CD4-positive, alpha-beta T cell (primary cell): Measurements from ENCODE around the gene PLXNA1. TPM values are rescaled to one million over a fixed set of nuclear protein-coding genes. Genes with fewer than 3 reads are reported as not detected.

Experiments
- ATAC-seq: fragments of 200-7000 bp; cut with Tn5 transposase; one replicate; pipeline ENCODE4 v1.10.0; 2022; ENCODE audit warnings: mild to moderate bottlenecking; ENCODE audit not compliant: poor library complexity
- CTCF ChIA-PET: fragments of 350-600 bp; sonication (Branson Sonifier 250); formaldehyde crosslinking; loops from one replicate; lab custom pipeline; 2021; ENCODE audit warnings: antibody characterized with exemption, inconsistent platforms; lab: Charles Lee
- POLR2A ChIA-PET: fragments of 350-600 bp; sonication (Branson Sonifier 250); formaldehyde crosslinking; loops from one replicate; lab custom pipeline; 2021; ENCODE audit warnings: antibody characterized with exemption, inconsistent platforms; lab: Charles Lee
- DNase-seq, 14 experiments: peaks; one replicate each; pipeline ENCODE4 v3.0.0-alpha.2; 2013 to 2020; ENCODE audit warnings: mixed read lengths in 2 of 14
- H3K27ac ChIP-seq, 2 donors: one replicate each; pipeline versions ENCODE4 v1.5.1 to v1.7.0; 2013; ENCODE audit warnings: low read length in 2 of 2, low read depth in 1 of 2, mild to moderate bottlenecking in 1 of 2
- H3K27me3 ChIP-seq, 2 experiments: 1 replicate in 1 of 2; 2 replicates in 1 of 2; pipeline versions ENCODE4 v1.6.1 to v1.7.0; 2013; ENCODE audit warnings: low read length in 2 of 2, control low read depth in 1 of 2, mild to moderate bottlenecking in 1 of 2, moderate library complexity in 1 of 2; ENCODE audit not compliant: insufficient read depth in 2 of 2, control insufficient read depth in 1 of 2
- H3K36me3 ChIP-seq: one replicate; pipeline ENCODE4 v1.6.1; 2013; ENCODE audit warnings: low read length, control low read depth; ENCODE audit not compliant: insufficient read depth
- H3K4me1 ChIP-seq: one replicate; pipeline ENCODE4 v1.6.1; 2013; ENCODE audit warnings: low read length, control low read depth; ENCODE audit not compliant: insufficient read depth
- H3K4me3 ChIP-seq: one replicate; pipeline ENCODE4 v1.5.1; 2013; ENCODE audit warnings: mild to moderate bottlenecking, low read length, moderate library complexity
- H3K9me3 ChIP-seq, 2 experiments: 1 replicate in 1 of 2; 2 replicates in 1 of 2; pipeline versions ENCODE4 v1.6.1 to v1.7.0; 2013; ENCODE audit warnings: low read length in 2 of 2, mild to moderate bottlenecking in 2 of 2, control low read depth in 1 of 2, moderate library complexity in 1 of 2; ENCODE audit not compliant: control insufficient read depth in 1 of 2, insufficient read depth in 1 of 2
- H3K27ac Mint-ChIP-seq: one replicate; pipeline ENCODE4 v1.8.0; 2020; ENCODE audit warnings: mixed read lengths
- H3K27me3 Mint-ChIP-seq: one replicate; pipeline ENCODE4 v1.8.0; 2021; ENCODE audit warnings: mixed read lengths
- H3K36me3 Mint-ChIP-seq: one replicate; pipeline ENCODE4 v1.8.0; 2021; ENCODE audit warnings: low read depth, mixed read lengths
- H3K4me1 Mint-ChIP-seq: one replicate; pipeline ENCODE4 v1.8.0; 2021; ENCODE audit warnings: low read depth, mixed read lengths
- H3K4me3 Mint-ChIP-seq: one replicate; pipeline ENCODE4 v1.8.0; 2020; ENCODE audit warnings: mild to moderate bottlenecking, mixed read lengths
- H3K9me3 Mint-ChIP-seq: one replicate; pipeline ENCODE4 v1.8.0; 2020; ENCODE audit warnings: mixed read lengths
- CTCF ChIP-seq: fragments of 200-600 bp; IDR thresholded peaks from one replicate; pipeline ENCODE4 v1.8.0; 2022; ENCODE audit warnings: antibody characterized with exemption, mild to moderate bottlenecking
- intact Hi-C, 2 experiments: fragments of 100-400 bp; cut with DNase I in 1 of 2; cut with micrococcal nuclease in 1 of 2; formaldehyde crosslinking; loops; one replicate each; pipeline versions ENCODE4 v1.15.1 to v1.9.0; 2023 to 2025; cut with DNase I, micrococcal nuclease
- total RNA-seq, 174 experiments: library from RNA in 2 of 174; stranded (reverse) in 2 of 174; gene quantifications; one replicate each; pipeline ENCODE4 v1.2.3 and lab custom pipeline; 2021 to 2026

PLXNA1 gene
- total RNA-seq, 2 experiments from 2014 or later: 9.8 to 10.6 TPM

- intact Hi-C loops: no loop called here
- no peak overlapping the region for H3K4me3 Mint-ChIP-seq
- Histone ChIP-seq H3K4me1 (no peaks in the 10 kb centered on the region), H3K27ac (no peak overlapping the region), H3K9me3 (no peaks in the 10 kb centered on the region), H3K4me3 (no peak overlapping the region), H3K27me3 (no peaks in the 10 kb centered on the region), H3K36me3 (peaks cover 23% of the 10 kb centered on the region)
- H3K4me1 Mint-ChIP-seq: no peaks in the 10 kb centered on the region
- no peaks in the 10 kb centered on the region for H3K9me3 Mint-ChIP-seq
- ChIA-PET POLR2A (no interaction called here), CTCF (no interaction called here)
- ATAC-seq: no peak
- H3K27me3 Mint-ChIP-seq: no peaks in the 10 kb centered on the region
- no peak for DNase-seq
- no peak overlapping the region for H3K27ac Mint-ChIP-seq
- H3K36me3 Mint-ChIP-seq: peaks cover 27% of the 10 kb centered on the region
- TF ChIP-seq CTCF: no peak
Measured at GRCh38 chr3:127015282-127016042, 32.5 kb downstream of the PLXNA1 start.

- DNase-seq (no peak), ATAC-seq (no peak)
- H3K4me1 Mint-ChIP-seq: no peaks in the 10 kb centered on the region
- ChIA-PET POLR2A (no interaction called here), CTCF (no interaction called here)
- Histone ChIP-seq H3K4me3 (no peak overlapping the region), H3K4me1 (no peaks in the 10 kb centered on the region), H3K27ac (no peak overlapping the region), H3K27me3 (no peaks in the 10 kb centered on the region), H3K9me3 (no peaks in the 10 kb centered on the region), H3K36me3 (peaks cover 25% of the 10 kb centered on the region)
- no peaks in the 10 kb centered on the region for H3K9me3 Mint-ChIP-seq
- no peaks in the 10 kb centered on the region for H3K27me3 Mint-ChIP-seq
- peaks cover 28% of the 10 kb centered on the region for H3K36me3 Mint-ChIP-seq
- intact Hi-C loops: no loop called here
- no peak overlapping the region for H3K27ac Mint-ChIP-seq
- no peak for TF ChIP-seq CTCF
- no peak overlapping the region for H3K4me3 Mint-ChIP-seq
Measured at GRCh38 chr3:127016043-127016343, 33.1 kb downstream of the PLXNA1 start.

GRCh38 chr3:127016461-127016860, 33.5 kb downstream of the PLXNA1 start:
- TF ChIP-seq CTCF: no peak
- Mint-ChIP-seq H3K27me3 (no peaks in the 10 kb centered on the region), H3K36me3 (peaks cover 32% of the 10 kb centered on the region), H3K4me3 (no peak overlapping the region), H3K4me1 (no peaks in the 10 kb centered on the region), H3K9me3 (no peaks in the 10 kb centered on the region), H3K27ac (no peak overlapping the region)
- ATAC-seq: no peak
- CTCF ChIA-PET: no interaction called here
- DNase-seq: no peak
- Histone ChIP-seq H3K9me3 (no peaks in the 10 kb centered on the region), H3K27ac (no peak overlapping the region), H3K27me3 (no peaks in the 10 kb centered on the region), H3K4me1 (no peaks in the 10 kb centered on the region), H3K4me3 (no peak overlapping the region), H3K36me3 (peaks cover 29% of the 10 kb centered on the region)
- intact Hi-C loops: no loop called here
- POLR2A ChIA-PET: no interaction called here
